ENCODE data around the gene BLOC1S5. TPM values are rescaled to one million over a fixed set of nuclear protein-coding genes. Genes with fewer than 3 reads are reported as not detected.

The BLOC1S5 gene
- polyA plus RNA-seq, 1 experiment = 3.3 TPM

DNA sequence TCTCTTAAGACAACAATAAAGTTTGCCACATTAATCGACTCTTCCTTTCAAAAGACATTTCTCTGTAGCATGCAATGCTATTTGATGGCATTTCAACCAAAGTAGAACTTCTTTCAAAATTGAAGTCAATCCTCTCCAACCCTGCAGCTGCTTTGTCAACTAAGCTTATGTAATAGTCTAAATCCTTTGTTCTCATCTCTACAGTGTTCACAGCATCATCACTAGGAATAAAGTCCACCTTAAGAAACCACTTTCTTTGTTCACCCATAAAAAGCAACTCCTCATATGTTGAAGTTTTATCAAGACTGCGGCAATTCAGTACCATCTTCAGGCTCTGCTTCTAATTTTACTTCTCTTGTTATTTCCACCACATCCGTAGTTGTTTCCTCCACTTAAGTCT, 11.5 kb upstream of the BLOC1S5 start:
- TF ChIP-seq, protein P1, sequence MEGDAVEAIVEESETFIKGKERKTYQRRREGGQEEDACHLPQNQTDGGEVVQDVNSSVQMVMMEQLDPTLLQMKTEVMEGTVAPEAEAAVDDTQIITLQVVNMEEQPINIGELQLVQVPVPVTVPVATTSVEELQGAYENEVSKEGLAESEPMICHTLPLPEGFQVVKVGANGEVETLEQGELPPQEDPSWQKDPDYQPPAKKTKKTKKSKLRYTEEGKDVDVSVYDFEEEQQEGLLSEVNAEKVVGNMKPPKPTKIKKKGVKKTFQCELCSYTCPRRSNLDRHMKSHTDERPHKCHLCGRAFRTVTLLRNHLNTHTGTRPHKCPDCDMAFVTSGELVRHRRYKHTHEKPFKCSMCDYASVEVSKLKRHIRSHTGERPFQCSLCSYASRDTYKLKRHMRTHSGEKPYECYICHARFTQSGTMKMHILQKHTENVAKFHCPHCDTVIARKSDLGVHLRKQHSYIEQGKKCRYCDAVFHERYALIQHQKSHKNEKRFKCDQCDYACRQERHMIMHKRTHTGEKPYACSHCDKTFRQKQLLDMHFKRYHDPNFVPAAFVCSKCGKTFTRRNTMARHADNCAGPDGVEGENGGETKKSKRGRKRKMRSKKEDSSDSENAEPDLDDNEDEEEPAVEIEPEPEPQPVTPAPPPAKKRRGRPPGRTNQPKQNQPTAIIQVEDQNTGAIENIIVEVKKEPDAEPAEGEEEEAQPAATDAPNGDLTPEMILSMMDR (IDR thresholded peaks at IDR 0.05; ENCODE audit: insufficient read depth, low read depth, low read length) = no peak
- ChIA-PET CTCF (no interaction called here), POLR2A (no interaction called here)
- H3K36me3 ChIP-seq (ENCODE audit: control insufficient read depth, insufficient read depth, low read length) = no peaks in the 10 kb centered on the region
- H3K27me3 ChIP-seq (ENCODE audit: control insufficient read depth, insufficient read depth, low read length) = no peaks in the 10 kb centered on the region
- no peak for DNase-seq (ENCODE audit: low read depth)
- H3K4me3 ChIP-seq (ENCODE audit: low read depth, low read length) = no peak overlapping the region

DNA sequence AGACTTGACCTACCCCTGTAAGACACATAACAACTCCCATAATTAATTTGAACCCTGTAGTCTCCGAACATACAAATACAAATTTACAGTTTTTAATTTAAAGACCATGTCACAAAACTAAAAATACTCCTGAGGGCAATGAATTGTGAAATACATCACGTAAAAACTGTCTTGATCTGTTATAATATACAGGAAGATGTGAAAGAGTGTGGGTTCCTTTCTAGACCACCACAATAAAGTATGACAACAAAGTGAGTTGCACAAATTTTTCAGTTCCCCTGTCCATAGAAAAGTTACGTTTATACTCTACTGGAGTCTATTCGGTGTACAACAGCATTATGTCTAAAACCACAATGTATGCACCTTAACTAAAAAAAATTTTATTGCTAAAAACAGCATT, 11.0 kb upstream of the BLOC1S5 start:
- TF ChIP-seq, protein P1 (IDR thresholded peaks at IDR 0.05; ENCODE audit: insufficient read depth, low read depth, low read length) = no peak
- Histone ChIP-seq H3K27me3 (ENCODE audit: control insufficient read depth, insufficient read depth, low read length) (no peaks in the 10 kb centered on the region), H3K4me3 (ENCODE audit: low read depth, low read length) (no peak overlapping the region), H3K36me3 (ENCODE audit: control insufficient read depth, insufficient read depth, low read length) (no peaks in the 10 kb centered on the region)
- no peak for DNase-seq (ENCODE audit: low read depth)
- CTCF ChIA-PET = no interaction called here
- POLR2A ChIA-PET = no interaction called here

DNA sequence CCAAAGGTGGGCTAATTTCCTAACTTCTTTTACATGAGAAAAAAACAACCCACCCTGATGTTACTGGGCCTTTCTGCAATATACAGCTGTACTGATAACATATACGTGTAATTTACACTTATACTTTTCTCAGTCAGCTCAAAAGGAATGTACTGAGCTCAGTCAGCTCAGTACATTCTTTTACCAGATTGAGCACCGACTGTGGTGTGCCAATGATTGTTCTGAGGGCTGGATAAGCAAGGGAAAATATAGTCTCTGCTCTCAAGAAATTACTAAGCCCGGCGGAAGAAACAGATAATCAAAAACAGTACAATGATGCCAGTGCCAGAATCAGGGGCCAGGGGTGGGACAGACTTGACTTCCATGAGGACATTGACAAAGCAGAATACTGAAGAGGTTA, 10.0 kb upstream of the BLOC1S5 start:
- Histone ChIP-seq H3K27me3 (ENCODE audit: control insufficient read depth, insufficient read depth, low read length) (no peaks in the 10 kb centered on the region), H3K36me3 (ENCODE audit: control insufficient read depth, insufficient read depth, low read length) (no peaks in the 10 kb centered on the region), H3K4me3 (ENCODE audit: low read depth, low read length) (no peak overlapping the region)
- ChIA-PET POLR2A (no interaction called here), CTCF (interaction anchor here (0.8 to 1.2 kb wide), 2 partner anchors 10 to 57 kb away, joined by 3 to 4 read pairs; partner anchors contain the start of gene BLOC1S5)
- TF ChIP-seq, protein P1 (IDR thresholded peaks at IDR 0.05; ENCODE audit: insufficient read depth, low read depth, low read length) = no peak
- no peak for DNase-seq (ENCODE audit: low read depth)

DNA sequence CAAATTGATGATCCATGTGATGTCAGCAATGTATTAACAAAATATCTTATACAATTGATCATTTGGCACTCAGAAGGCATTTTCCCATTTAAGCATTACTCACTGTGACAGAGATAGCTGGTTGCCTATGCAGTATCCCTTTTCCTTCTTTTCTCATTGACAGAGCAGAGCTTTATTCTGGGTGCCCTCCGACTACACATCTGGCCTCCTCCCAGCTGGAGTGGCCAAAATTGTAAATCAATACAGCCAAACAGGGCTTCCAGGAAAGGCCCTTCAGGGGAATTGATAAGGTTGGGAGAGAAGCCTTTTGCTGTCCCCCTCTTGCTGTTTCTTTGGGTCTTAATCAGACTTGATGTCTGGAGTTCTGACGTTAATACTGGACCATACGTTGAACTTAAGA, 9.6 kb upstream of the BLOC1S5 start:
- ChIA-PET POLR2A (no interaction called here), CTCF (interaction anchor here (0.8 to 1.2 kb wide), 2 partner anchors 9 to 57 kb away, joined by 3 to 4 read pairs; partner anchors contain the start of gene BLOC1S5)
- Histone ChIP-seq H3K4me3 (ENCODE audit: low read depth, low read length) (no peak overlapping the region), H3K36me3 (ENCODE audit: control insufficient read depth, insufficient read depth, low read length) (no peaks in the 10 kb centered on the region), H3K27me3 (ENCODE audit: control insufficient read depth, insufficient read depth, low read length) (no peaks in the 10 kb centered on the region)
- no peak for DNase-seq (ENCODE audit: low read depth)
- TF ChIP-seq, protein P1 (IDR thresholded peaks at IDR 0.05; ENCODE audit: insufficient read depth, low read depth, low read length) = no peak

DNA sequence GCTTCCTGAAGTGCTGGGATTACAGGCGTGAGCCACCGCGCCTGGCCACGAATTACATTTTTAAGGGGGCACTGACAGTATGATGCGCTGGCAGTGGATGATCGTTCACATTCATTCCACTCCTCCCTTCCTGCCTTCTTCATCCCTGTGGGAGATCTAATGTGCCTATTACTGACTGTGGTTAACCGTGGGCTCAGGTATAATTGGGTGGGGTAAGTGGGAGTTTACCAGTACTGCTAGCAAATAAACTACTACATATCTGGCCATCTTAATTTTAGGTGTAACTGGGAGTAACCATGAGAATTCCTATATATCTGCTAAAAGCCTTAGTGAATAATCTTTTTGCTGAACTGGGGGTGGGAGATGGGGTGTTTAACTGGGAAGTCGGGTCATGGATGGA, 6.5 kb upstream of the BLOC1S5 start:
- no peaks in the 10 kb centered on the region for H3K27me3 ChIP-seq (ENCODE audit: control insufficient read depth, insufficient read depth, low read length)
- ChIA-PET POLR2A (interaction anchor here (0.7 kb wide), 1 partner anchor 109 kb away, joined by 4 read pairs; no protein-coding TSS in a partner anchor), CTCF (interaction anchor here (0.9 to 3.0 kb wide), 2 partner anchors 11 to 61 kb away, joined by 3 to 7 read pairs; no protein-coding TSS in a partner anchor)
- no peaks in the 10 kb centered on the region for H3K36me3 ChIP-seq (ENCODE audit: control insufficient read depth, insufficient read depth, low read length)
- H3K4me3 ChIP-seq (ENCODE audit: low read depth, low read length) = no peak overlapping the region
- TF ChIP-seq, protein P1 (IDR thresholded peaks at IDR 0.05; ENCODE audit: insufficient read depth, low read depth, low read length) = no peak
- DNase-seq (ENCODE audit: low read depth) = no peak

Measured in BJ (cell line).